Astrocyte (in vitro differentiated cells and primary cell): Measurements from ENCODE around the gene DOK5.

Experiments used
- CTCF ChIP-seq: IDR thresholded peaks from 2 replicates; pipeline ENCODE4 v1.5.1; 2011; ENCODE audit warnings: low read depth, mild to moderate bottlenecking, inconsistent platforms, low read length, moderate library complexity; ENCODE audit not compliant: insufficient read depth
- EZH2 ChIP-seq: IDR thresholded peaks from 2 replicates; pipeline ENCODE4 v1.6.1; 2012; ENCODE audit warnings: mild to moderate bottlenecking, low read length, inconsistent platforms; ENCODE audit not compliant: insufficient read depth

DNA sequence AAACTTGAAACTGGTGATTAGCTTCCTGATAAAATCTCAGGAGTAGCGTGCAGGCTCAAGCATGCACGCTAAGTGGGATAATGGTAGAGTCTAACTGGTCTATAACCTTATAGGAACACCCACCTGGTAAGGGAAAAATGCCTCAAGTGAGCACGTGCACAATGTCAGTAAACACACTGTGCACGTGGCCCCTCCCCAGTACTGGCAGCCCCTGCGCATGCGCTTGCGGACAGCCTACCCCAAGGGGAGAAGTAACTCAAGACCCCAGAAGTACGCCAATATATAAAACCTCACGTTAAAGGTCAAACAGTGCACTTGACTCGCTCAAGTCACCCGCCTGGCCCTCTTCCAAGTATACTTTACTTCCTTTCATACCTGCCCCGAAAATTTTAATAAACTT lies 23.1 kb upstream of the DOK5 start:
- TF ChIP-seq CTCF (no peak), EZH2 (no peak)
